NCI-H446 treated with DMSO at 0.1 percent for 48 hours (cell line): Measurements from ENCODE around the gene BMPR2.
"Not testable (repeated sequence)": the region's sequence is repeated elsewhere in the genome, so short reads cannot be mapped to it uniquely, and the experiment has no call there.

ENCODE experiments used
- DNase-seq: peaks from one replicate; lab custom pipeline; 2025; lab: John Stamatoyannopoulos, UW

Gene BMPR2

DNA sequence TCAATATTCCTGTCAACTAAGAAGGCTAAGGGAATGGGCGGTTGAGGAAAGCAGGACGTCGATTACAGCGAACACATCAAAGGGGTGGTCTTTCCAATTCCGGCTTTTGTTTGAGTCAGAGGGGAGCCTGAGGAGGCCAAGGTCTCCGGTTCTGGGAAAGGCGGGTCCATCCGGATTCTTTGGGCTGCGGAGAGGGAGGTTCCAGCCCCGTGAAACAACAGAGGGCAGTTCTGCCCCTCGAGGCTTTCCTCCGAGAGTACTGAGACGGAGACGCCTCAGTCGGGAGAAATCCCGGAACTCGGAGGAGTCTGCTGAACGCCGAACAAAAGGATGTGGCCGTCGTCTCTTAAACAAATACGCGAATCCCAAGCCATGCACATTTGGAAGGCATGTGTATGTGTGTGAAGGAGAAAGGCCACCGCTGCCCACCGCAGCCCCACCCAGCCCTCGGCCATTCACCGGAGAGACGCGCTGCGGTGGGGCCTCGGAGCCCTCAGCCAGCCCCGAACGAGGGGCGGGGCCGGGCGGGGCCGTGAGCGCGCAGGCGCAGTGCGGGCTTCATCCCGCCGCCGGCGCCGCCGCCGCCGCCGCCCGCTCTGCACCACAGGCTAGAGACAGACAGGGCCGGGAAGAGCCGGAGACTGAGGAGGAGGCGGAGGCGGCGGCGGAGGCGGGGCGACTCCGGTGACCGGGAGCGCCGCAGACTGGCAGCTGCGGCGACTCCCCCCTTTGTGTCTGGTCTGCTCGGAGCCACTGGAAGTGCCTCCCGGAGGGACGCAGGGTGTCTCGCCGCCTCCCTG is at the start of gene BMPR2:
TSS of gene BMPR2 (plus strand) at position 719 of the 800 bp plus-strand sequence. CDS start 1,148 bp downstream, outside the sequence.
- DNase-seq = peak; percentile 80

- no peak for DNase-seq
These were observed 48.3 kb upstream of the BMPR2 start for GRCh38 chr2:202327858-202328257.

GRCh38 chr2:202335791-202336467 is 40.2 kb upstream of the BMPR2 start:
- DNase-seq = no peak

DNA sequence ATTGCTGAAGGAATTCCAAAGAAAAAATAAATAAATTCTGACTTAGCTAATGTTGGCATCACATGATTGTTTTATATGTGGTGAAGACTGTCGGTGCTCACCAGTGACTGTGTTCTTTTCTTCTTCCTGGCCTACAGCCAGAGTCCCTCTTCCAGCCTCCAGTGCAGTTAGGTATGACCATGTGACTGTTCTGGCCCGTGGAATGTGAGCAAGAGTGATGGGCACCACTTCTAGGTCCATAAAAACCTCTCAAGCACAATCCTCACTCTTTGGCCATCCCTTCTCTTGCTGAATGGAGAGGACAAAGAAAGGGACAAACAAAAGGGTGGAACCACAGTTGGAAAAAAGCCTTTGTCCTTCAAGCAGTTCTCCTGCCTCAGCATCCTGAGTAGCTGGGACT is 39.0 kb upstream of the BMPR2 start:
- no peak for DNase-seq

- DNase-seq = no peak
These were observed 38.3 kb upstream of the BMPR2 start for GRCh38 chr2:202337706-202338346.

DNA sequence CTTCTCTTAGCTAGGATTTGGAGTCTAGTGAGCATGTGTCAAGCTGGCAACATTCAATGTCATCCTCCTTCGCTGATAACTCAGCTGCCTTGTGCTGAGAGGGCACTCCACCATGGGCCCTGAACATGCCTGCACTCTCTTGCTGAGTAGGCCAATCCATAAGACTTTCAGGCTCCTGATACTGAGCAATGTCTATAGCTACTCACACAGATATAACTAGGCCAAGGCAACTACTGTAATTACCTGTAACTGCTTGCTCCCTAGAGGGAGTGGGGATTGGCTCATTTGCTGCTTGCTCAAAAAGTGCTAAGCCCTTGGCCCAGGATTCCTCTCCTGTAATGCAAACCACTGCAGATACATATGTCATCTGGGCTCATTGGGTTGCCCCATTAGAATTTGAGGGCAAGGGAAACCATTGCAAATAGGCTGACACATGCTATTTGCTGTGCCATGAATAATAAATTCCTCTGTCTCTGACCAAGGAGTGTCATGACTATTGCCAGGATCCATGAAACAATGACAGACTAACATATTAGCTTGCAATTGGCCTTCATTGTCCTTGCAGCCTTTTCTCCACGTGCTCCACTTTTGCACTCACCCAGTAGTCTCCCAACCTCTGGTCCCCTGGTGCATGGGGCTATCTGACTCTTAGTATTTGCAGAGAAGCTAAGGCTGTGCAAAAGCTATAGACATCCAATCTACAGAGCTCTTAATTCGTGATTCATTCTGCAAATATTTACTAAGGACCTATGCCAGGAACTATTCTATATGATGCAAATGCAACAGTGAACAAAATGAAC is 36.9 kb upstream of the BMPR2 start:
- DNase-seq = peak; percentile 34

- no peak for DNase-seq
These were observed 31.9 kb upstream of the BMPR2 start for GRCh38 chr2:202344178-202344577.

DNA sequence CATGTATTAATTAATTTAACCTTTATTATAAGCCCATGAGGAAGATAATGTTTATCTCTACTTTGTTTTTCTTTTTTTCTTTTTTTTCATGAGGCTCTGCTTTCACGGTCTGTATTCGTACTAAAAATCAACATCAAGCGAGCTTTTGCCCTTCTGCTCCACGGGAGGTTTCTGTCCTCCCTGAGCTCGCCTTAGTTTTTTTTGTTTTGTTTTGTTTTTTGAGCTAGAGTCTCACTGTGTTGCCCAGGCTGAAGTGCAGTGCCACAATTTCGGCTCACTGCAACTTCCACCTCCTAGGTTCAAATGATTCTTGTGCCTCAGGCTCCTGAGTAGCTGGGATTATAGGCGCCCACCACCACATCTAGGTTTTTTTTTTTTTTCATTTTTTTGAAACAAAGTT is 29.9 kb upstream of the BMPR2 start:
- DNase-seq = no peak

GRCh38 chr2:202353430-202353829 is 22.7 kb upstream of the BMPR2 start:
- no peak for DNase-seq

DNA sequence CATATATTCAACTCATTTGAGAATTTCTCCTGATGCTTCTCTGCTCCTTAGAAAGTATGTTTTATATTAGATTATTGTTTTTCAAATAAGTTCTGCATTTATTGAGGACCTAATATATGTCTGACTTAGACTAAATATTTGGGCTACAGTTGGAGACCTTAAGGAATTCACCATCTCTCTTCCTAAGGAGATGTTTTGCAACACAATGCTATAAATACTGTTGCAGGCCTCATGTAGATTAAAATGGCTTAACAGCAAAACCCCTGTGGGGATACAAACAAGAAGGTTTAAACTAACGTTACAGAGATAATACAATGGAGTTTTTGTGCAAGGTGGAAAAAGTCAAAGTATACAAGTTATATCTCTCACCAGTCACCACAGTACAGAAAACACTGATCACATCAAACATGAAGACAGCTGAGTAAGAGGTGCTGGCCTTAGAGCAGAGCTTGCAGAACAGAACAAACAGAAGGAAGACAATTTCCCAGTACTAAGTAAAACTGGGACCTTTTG is 20.1 kb upstream of the BMPR2 start:
- no peak for DNase-seq

DNA sequence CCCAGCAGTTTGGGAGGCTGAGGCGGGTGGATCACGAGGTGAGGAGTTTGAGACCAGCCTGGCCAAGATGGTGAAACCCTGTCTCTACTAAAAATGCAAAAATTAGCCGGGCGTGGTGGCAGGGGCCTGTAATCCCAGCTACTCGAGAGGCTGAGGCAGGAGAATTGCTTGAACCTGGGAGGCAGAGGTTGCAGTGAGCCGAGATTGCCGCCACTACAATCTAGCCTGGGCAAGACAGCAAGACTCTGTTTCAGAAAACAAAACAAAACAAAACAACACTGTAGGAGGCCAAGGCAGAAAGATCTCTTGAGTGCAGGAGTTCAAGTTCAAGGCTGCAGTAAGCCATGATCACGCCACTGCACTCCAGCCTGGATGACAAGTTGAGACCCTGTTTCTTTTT is 17.2 kb upstream of the BMPR2 start:
- not testable (repeated sequence) for DNase-seq

- DNase-seq = no peak
These were observed 15.5 kb upstream of the BMPR2 start for GRCh38 chr2:202360646-202361045.

DNA sequence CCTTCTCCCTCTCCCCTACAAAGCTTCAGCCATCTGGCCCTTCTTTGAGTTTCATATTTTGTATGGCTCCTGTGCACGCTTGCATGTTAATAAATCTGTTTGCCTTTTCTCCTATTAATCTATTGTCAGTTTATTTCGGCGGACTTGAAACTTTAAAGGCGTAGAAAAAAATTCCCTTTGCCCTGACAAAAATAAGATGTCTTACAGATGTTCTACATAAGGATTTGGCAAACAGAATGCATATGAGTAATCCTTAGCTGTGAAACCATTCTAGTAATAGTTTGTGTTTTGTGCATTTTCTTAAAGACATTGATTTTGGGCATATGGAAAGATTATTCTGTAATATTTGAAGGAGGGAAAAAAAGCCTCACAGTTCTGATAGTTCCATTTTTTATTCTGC is 15.0 kb upstream of the BMPR2 start:
- no peak for DNase-seq

GRCh38 chr2:202373490-202373889 is 2.6 kb upstream of the BMPR2 start:
- DNase-seq = no peak

DNA sequence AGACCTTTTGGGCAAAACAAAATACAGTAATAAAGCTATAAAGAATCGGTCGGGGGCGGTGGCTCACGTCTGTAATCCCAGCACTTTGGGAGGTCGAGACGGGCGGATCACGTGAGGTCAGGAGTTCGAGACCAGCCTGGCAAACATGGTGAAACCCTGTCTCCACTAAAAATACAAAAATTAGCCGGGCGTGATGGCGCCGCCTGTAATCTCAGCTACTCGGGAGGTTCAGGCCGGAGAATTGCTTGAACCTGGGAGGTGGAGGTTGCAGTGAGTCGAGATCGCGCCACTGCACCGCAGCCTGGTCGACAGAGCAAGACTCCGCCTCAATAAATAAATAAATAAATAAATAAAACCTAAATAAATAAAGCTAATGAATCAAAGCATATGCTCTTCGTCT is 1.7 kb upstream of the BMPR2 start:
- DNase-seq = not testable (repeated sequence)

GRCh38 chr2:202375033-202375608 is 1.0 kb upstream of the BMPR2 start:
- DNase-seq = no peak

DNA sequence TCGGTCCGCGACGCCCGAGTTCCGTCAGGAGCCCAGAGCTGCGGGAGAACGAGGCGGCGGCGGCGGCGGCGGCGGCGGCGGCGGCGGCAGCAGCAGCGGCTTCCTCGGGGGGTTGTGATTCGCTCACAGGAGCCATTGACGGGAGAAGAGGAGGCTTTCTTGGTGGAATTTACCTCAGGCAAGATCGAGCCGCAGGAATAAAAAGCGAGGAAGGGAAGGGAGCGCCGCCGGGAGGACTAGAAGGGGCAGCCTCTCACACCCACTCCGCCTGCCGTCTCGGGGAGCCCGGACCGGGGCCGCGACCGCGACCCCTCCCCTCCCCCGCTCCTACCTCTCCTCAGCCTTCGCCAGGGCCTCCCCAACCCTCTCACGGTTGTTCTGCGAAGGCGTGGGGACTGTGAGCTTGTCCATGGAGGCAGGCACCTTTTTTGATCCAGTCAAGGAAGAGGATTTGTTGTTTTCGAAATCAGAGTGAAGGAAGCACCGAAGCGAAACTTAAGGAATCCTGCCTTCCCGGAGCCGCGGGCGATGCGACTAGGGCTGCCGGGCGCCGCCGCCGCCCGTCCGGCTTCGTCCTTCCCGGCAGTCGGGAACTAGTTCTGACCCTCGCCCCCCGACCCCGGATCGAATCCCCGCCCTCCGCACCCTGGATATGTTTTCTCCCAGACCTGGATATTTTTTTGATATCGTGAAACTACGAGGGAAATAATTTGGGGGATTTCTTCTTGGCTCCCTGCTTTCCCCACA is 506 bp downstream of the BMPR2 start:
- DNase-seq = peak; percentile 39

- no peak for DNase-seq
These were observed 1.2 kb downstream of the BMPR2 start for GRCh38 chr2:202377207-202377761.

DNA sequence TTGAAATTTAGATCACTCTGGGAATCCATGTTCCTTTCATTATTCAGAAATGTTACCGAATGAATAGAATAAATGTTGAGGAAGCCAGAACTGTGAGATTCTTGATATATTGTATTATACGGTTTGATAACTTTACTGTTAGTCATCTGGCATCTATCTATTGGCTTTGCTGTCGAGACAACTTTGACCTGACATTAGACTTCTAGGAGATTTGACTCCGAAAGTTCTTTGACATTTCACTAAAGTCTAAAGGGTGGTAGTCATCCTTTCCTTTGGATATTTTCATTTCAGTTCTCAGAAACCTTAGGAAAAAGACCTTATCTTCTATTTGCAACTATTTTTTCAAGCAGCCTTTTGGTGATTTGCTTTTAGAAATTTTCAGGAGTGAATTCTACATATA is 1.9 kb downstream of the BMPR2 start:
- no peak for DNase-seq

DNA sequence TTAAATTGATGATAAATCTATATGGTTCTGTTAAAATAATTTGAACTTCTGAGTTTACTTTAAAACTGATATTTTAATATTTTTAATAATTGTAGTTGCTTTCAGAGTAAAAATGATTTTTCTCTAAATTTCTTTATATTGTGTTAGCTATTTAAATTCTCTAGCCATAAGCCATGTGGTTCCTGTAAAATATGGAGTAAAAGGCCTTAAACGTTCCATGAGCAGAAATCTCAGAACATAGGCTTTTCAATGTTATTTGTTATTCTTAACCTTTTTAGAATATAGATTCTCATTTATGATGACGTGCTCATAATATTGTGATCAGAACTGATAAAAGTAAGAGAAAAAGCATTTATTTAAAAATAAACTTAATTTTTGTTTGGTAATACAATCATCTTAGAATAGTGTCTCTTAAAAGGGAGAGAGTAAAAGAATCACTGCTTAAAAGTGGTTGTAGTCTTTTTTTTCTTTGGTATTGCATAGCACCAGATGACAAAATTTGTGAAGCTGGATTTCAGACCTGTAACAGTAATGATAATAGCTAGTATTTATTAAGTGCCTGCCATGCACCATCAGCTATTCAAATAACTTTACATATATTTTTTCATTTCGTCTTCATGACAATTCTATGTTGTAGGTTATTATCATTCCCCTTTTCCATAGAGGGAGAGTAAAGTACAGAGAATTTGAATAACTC is 2.7 kb downstream of the BMPR2 start:
- no peak for DNase-seq
